SK-N-SH treated with all-trans-retinoic acid at 6 μM for 48 hours (cell line): ENCODE measurements around the gene SCN9A.

ENCODE experiments used
- ATAC-seq: fragments of 200-7000 bp; cut with Tn5 transposase; 3 replicates; pipeline ENCODE4 v1.9.1; 2020; ENCODE audit warnings: mild to moderate bottlenecking, moderate library complexity
- ARNTL ChIP-seq: fragments of 450-650 bp; formaldehyde crosslinking; IDR thresholded peaks from 2 replicates; pipeline ENCODE4 v1.5.0; 2020; ENCODE audit warnings: low read depth, mild to moderate bottlenecking, moderate library complexity, borderline replicate concordance
- CREB5 ChIP-seq: fragments of 250-450 bp; sonication (Bioruptor Pico); IDR thresholded peaks from 2 replicates; pipeline ENCODE4 v1.5.1; 2020; ENCODE audit warnings: low read depth, mild to moderate bottlenecking, moderate library complexity
- CSDC2 ChIP-seq: fragments of 250-450 bp; sonication (Bioruptor Pico); IDR thresholded peaks from 2 replicates; pipeline ENCODE4 v1.5.0; 2020; ENCODE audit warnings: mild to moderate bottlenecking, moderate library complexity
- GLIS3 ChIP-seq: fragments of 250-450 bp; sonication (Bioruptor Pico); IDR thresholded peaks from 2 replicates; pipeline ENCODE4 v1.5.0; 2020; ENCODE audit warnings: mild to moderate bottlenecking, moderate library complexity
- ISL1 ChIP-seq: fragments of 250-450 bp; sonication (Bioruptor Pico); IDR thresholded peaks from 2 replicates; pipeline ENCODE4 v2.1.2; 2022; ENCODE audit warnings: mild to moderate bottlenecking, moderate library complexity
- RARB ChIP-seq: fragments of 250-450 bp; sonication (Bioruptor Pico); IDR thresholded peaks from 2 replicates; pipeline ENCODE4 v1.8.0; 2021; ENCODE audit warnings: mild to moderate bottlenecking, moderate library complexity
- SNAI2 ChIP-seq: fragments of 250-450 bp; sonication (Bioruptor Pico); IDR thresholded peaks from 2 replicates; pipeline ENCODE4 v1.5.0; 2020; ENCODE audit warnings: mild to moderate bottlenecking, moderate library complexity
- ZC3H10 ChIP-seq: fragments of 250-450 bp; sonication (Bioruptor Pico); IDR thresholded peaks from 2 replicates; pipeline ENCODE4 v1.5.1; 2021; ENCODE audit warnings: mild to moderate bottlenecking, moderate library complexity
- ZFP3 ChIP-seq: fragments of 250-450 bp; sonication (Bioruptor Pico); IDR thresholded peaks from 2 replicates; pipeline ENCODE4 v1.5.0; 2020; ENCODE audit warnings: mild to moderate bottlenecking, moderate library complexity
- ZFP30 ChIP-seq: fragments of 450-650 bp; formaldehyde crosslinking; IDR thresholded peaks from 2 replicates; pipeline ENCODE4 v1.5.0; 2022; ENCODE audit warnings: mild to moderate bottlenecking, moderate library complexity
- ZNF565 ChIP-seq: fragments of 450-650 bp; formaldehyde crosslinking; conservative IDR thresholded peaks from 2 replicates; pipeline ENCODE4 v1.5.0; 2020; ENCODE audit warnings: low read depth, mild to moderate bottlenecking, moderate library complexity
- ZNF70 ChIP-seq: fragments of 450-650 bp; formaldehyde crosslinking; IDR thresholded peaks from 2 replicates; pipeline ENCODE4 v1.5.0; 2020; ENCODE audit warnings: mild to moderate bottlenecking, moderate library complexity
- TF ChIP-seq, protein P1 (sequence below): fragments of 250-450 bp; sonication (Bioruptor Pico); IDR thresholded peaks from 2 replicates; pipeline ENCODE4 v1.8.0; 2021; ENCODE audit warnings: low read depth, mild to moderate bottlenecking, moderate library complexity, borderline replicate concordance
- TF ChIP-seq, protein P2 (sequence below): fragments of 250-450 bp; sonication (Bioruptor Pico); IDR thresholded peaks from 2 replicates; pipeline ENCODE4 v1.5.0; 2020; ENCODE audit warnings: mild to moderate bottlenecking, moderate library complexity
- TF ChIP-seq, protein P3 (sequence below): fragments of 250-450 bp; sonication (Bioruptor Pico); IDR thresholded peaks from 2 replicates; pipeline ENCODE4 v1.5.1; 2021; ENCODE audit warnings: mild to moderate bottlenecking, moderate library complexity
- TF ChIP-seq, protein P4 (sequence below): fragments of 250-450 bp; sonication (Bioruptor Pico); IDR thresholded peaks from 2 replicates; pipeline ENCODE4 v1.8.0; 2020; ENCODE audit warnings: mild to moderate bottlenecking, moderate library complexity, borderline replicate concordance

Gene SCN9A

DNA sequence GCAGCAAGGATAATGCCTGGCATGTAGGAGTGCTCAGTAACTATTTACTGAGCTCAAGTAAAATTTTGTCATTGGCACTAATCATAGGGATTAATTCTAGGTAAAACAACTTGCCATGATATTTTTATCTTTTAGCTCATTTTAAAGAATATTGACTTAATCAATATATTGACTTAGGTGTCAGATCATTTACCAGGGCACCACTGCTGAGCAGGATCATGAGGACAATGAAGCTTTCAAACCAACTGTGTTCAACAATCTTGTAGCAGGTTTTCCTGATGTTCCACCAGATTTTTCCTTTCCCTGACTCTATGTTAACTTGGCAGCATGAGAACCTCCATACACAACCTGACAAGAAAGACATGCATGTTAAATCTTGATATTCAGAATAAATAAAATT lies 133.4 kb downstream of the SCN9A start:
- TF ChIP-seq SNAI2 (CRISPR knock-in tag) (no peak), CSDC2 (CRISPR knock-in tag) (no peak), ZFP3 (no peak), ISL1 (CRISPR knock-in tag) (no peak), ARNTL (no peak), ZFP30 (CRISPR knock-in tag) (no peak), RARB (no peak), ZC3H10 (CRISPR knock-in tag) (no peak)
- TF ChIP-seq, protein P1, sequence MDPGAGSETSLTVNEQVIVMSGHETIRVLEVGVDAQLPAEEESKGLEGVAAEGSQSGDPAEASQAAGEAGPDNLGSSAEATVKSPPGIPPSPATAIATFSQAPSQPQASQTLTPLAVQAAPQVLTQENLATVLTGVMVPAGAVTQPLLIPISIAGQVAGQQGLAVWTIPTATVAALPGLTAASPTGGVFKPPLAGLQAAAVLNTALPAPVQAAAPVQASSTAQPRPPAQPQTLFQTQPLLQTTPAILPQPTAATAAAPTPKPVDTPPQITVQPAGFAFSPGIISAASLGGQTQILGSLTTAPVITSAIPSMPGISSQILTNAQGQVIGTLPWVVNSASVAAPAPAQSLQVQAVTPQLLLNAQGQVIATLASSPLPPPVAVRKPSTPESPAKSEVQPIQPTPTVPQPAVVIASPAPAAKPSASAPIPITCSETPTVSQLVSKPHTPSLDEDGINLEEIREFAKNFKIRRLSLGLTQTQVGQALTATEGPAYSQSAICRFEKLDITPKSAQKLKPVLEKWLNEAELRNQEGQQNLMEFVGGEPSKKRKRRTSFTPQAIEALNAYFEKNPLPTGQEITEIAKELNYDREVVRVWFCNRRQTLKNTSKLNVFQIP (CRISPR knock-in tag), result no peak
- ATAC-seq, result no peak

GRCh38 chr2:166240387-166241313 lies 135.1 kb downstream of the SCN9A start:
- TF ChIP-seq CREB5 (CRISPR knock-in tag) (no peak), ISL1 (CRISPR knock-in tag) (no peak), GLIS3 (CRISPR knock-in tag) (no peak), CSDC2 (CRISPR knock-in tag) (no peak), ZNF565 (CRISPR knock-in tag) (no peak), ARNTL (no peak)
- TF ChIP-seq, protein P2, sequence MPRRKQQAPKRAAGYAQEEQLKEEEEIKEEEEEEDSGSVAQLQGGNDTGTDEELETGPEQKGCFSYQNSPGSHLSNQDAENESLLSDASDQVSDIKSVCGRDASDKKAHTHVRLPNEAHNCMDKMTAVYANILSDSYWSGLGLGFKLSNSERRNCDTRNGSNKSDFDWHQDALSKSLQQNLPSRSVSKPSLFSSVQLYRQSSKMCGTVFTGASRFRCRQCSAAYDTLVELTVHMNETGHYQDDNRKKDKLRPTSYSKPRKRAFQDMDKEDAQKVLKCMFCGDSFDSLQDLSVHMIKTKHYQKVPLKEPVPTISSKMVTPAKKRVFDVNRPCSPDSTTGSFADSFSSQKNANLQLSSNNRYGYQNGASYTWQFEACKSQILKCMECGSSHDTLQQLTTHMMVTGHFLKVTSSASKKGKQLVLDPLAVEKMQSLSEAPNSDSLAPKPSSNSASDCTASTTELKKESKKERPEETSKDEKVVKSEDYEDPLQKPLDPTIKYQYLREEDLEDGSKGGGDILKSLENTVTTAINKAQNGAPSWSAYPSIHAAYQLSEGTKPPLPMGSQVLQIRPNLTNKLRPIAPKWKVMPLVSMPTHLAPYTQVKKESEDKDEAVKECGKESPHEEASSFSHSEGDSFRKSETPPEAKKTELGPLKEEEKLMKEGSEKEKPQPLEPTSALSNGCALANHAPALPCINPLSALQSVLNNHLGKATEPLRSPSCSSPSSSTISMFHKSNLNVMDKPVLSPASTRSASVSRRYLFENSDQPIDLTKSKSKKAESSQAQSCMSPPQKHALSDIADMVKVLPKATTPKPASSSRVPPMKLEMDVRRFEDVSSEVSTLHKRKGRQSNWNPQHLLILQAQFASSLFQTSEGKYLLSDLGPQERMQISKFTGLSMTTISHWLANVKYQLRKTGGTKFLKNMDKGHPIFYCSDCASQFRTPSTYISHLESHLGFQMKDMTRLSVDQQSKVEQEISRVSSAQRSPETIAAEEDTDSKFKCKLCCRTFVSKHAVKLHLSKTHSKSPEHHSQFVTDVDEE (CRISPR knock-in tag), result no peak
- peak; percentile 44; the same call in 2 of the 3 replicates for ATAC-seq

DNA sequence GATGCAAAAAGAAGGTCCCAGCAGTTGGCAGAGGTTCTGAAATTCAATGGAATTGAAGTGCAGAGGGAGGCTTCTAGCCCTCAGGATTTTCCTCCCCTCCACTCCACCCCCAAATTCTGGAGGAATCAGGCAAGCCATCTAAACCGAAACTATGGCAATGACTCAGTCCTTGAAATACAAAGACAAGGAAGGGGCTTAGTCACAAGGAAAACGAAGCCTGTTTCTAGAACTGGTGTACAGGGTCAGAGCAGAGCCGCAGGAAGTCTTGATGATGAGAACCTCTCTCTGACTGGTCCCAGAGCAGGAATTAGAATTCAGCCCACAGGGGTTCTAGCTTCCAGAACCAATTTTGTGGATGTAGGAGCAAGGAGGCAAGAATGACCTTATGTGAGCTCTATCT lies 136.2 kb downstream of the SCN9A start:
- TF ChIP-seq, protein P3, sequence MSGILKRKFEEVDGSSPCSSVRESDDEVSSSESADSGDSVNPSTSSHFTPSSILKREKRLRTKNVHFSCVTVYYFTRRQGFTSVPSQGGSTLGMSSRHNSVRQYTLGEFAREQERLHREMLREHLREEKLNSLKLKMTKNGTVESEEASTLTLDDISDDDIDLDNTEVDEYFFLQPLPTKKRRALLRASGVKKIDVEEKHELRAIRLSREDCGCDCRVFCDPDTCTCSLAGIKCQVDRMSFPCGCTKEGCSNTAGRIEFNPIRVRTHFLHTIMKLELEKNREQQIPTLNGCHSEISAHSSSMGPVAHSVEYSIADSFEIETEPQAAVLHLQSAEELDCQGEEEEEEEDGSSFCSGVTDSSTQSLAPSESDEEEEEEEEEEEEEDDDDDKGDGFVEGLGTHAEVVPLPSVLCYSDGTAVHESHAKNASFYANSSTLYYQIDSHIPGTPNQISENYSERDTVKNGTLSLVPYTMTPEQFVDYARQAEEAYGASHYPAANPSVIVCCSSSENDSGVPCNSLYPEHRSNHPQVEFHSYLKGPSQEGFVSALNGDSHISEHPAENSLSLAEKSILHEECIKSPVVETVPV (CRISPR knock-in tag), result no peak
- TF ChIP-seq, protein P4, sequence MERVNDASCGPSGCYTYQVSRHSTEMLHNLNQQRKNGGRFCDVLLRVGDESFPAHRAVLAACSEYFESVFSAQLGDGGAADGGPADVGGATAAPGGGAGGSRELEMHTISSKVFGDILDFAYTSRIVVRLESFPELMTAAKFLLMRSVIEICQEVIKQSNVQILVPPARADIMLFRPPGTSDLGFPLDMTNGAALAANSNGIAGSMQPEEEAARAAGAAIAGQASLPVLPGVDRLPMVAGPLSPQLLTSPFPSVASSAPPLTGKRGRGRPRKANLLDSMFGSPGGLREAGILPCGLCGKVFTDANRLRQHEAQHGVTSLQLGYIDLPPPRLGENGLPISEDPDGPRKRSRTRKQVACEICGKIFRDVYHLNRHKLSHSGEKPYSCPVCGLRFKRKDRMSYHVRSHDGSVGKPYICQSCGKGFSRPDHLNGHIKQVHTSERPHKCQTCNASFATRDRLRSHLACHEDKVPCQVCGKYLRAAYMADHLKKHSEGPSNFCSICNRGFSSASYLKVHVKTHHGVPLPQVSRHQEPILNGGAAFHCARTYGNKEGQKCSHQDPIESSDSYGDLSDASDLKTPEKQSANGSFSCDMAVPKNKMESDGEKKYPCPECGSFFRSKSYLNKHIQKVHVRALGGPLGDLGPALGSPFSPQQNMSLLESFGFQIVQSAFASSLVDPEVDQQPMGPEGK (CRISPR knock-in tag), result no peak
- TF ChIP-seq, protein P1 (CRISPR knock-in tag), result no peak
- TF ChIP-seq CSDC2 (CRISPR knock-in tag), result no peak
- no peak for TF ChIP-seq ZNF70
- no peak for TF ChIP-seq SNAI2 (CRISPR knock-in tag)
- TF ChIP-seq ISL1 (CRISPR knock-in tag), result no peak
- no peak for TF ChIP-seq ARNTL
- ATAC-seq, result peak; percentile 92
